HG03175 (cell line): Measurements from ENCODE around the gene PAPSS2.
"Not testable (repeated sequence)": the region's sequence is repeated elsewhere in the genome, so short reads cannot be mapped to it uniquely, and the experiment has no call there.

Source experiments
- ATAC-seq: cut with Tn5 transposase; IDR thresholded peaks from one replicate; pipeline ENCODE4 v1.9.1; 2021; ENCODE audit warnings: mild to moderate bottlenecking, moderate library complexity; ENCODE audit not compliant: unreplicated experiment

Gene PAPSS2

GRCh38 chr10:87742992-87743610 lies 83.4 kb downstream of the PAPSS2 start:
- not testable (repeated sequence) for ATAC-seq

GRCh38 chr10:87744606-87745005 lies 84.9 kb downstream of the PAPSS2 start:
- no peak for ATAC-seq

- no peak for ATAC-seq
Measured at GRCh38 chr10:87746911-87747310, 87.2 kb downstream of the PAPSS2 start.

GRCh38 chr10:87748244-87748643 lies 88.6 kb downstream of the PAPSS2 start:
- not testable (repeated sequence) for ATAC-seq

- no peak for ATAC-seq
Measured at GRCh38 chr10:87750001-87750671, 90.5 kb downstream of the PAPSS2 start.

GRCh38 chr10:87750817-87751216 lies 91.1 kb downstream of the PAPSS2 start:
- ATAC-seq = peak; percentile 67

- ATAC-seq = no peak
Measured at GRCh38 chr10:87751274-87751673, 91.6 kb downstream of the PAPSS2 start.

GRCh38 chr10:87752566-87752965 lies 92.9 kb downstream of the PAPSS2 start:
- ATAC-seq = no peak

GRCh38 chr10:87753995-87754866 lies 94.6 kb downstream of the PAPSS2 start:
- ATAC-seq = no peak

- no peak for ATAC-seq
Measured at GRCh38 chr10:87757685-87758084, 98.0 kb downstream of the PAPSS2 start.

GRCh38 chr10:87759551-87759950 lies 99.9 kb downstream of the PAPSS2 start:
- ATAC-seq = no peak

GRCh38 chr10:87760195-87760905 lies 100.7 kb downstream of the PAPSS2 start:
- no peak for ATAC-seq

- no peak for ATAC-seq
Measured at GRCh38 chr10:87761153-87761552, 101.5 kb downstream of the PAPSS2 start.

- peak; percentile 83 for ATAC-seq
Measured at GRCh38 chr10:87761892-87762291, 102.2 kb downstream of the PAPSS2 start.

GRCh38 chr10:87763086-87763861 lies 103.6 kb downstream of the PAPSS2 start:
- no peak for ATAC-seq

GRCh38 chr10:87764072-87764934 lies 104.6 kb downstream of the PAPSS2 start:
- no peak for ATAC-seq

- no peak for ATAC-seq
Measured at GRCh38 chr10:87765666-87766376, 106.1 kb downstream of the PAPSS2 start.

- ATAC-seq = no peak
Measured at GRCh38 chr10:87767253-87767652, 107.6 kb downstream of the PAPSS2 start.
